H1 (cell line): Measurements from ENCODE around the gene RENBP. TPM values are rescaled to one million over a fixed set of nuclear protein-coding genes. Genes with fewer than 3 reads are reported as not detected.
A peak's percentile ranks its signal among the peaks of the same experiment; 100 is the strongest.

ENCODE experiments used
- BACH1 ChIP-seq: IDR thresholded peaks from 2 replicates; pipeline ENCODE4 v1.6.1; 2012; ENCODE audit warnings: low read length, improper control_type of control experiment
- CHD7 ChIP-seq: fragments of 300-600 bp; sonication (generic); IDR thresholded peaks from 2 replicates; pipeline ENCODE4 v1.7.1; 2012; ENCODE audit warnings: low read length, moderate library complexity, mild to moderate bottlenecking, inconsistent platforms; ENCODE audit not compliant: insufficient replicate concordance
- E2F6 ChIP-seq: IDR thresholded peaks from 2 replicates; pipeline ENCODE4 v1.6.1; 2012; ENCODE audit warnings: inconsistent platforms
- POLR2AphosphoS5 ChIP-seq: IDR thresholded peaks from 2 replicates; pipeline ENCODE4 v1.6.1; 2011; ENCODE audit warnings: low read depth, low read length
- SIX5 ChIP-seq: IDR thresholded peaks from 2 replicates; pipeline ENCODE4 v1.6.1; 2011; ENCODE audit warnings: mild to moderate bottlenecking, low read depth, low read length
- ZNF274 ChIP-seq: IDR thresholded peaks from 2 replicates; pipeline ENCODE4 v1.7.0; 2012; ENCODE audit warnings: low read length, borderline replicate concordance; ENCODE audit errors: extremely low read depth
- polyA plus RNA-seq, 7 experiments: library from polyadenylated mRNA; depleted of rRNA in 3 of 7; stranded (reverse) in 5 of 7; unstranded in 2 of 7; fragments of >200 nt in 5 of 7; fragments of 200-250 nt in 2 of 7; gene quantifications; 1 replicate in 5 of 7; 2 replicates in 1 of 7; 4 replicates in 1 of 7; pipeline versions ENCODE4 v1.2.1 to v1.2.3, GENCODE V29; 2011 to 2013; ENCODE audit warnings: missing spikeins in 2 of 7, mixed read lengths in 2 of 7
- total RNA-seq: library from RNA; stranded (reverse); fragmentation: NEBNext Ultra II Directional; extraction: Animal tissue kit (Norgen Biotek cat#: 25700); gene quantifications from 2 replicates; pipeline ENCODE4 v1.2.1, GENCODE V29; 2021

Gene RENBP
- total and polyA plus RNA-seq, 2 of the 8 experiments (the other 6 are each of a cell fraction or from before 2014, with no cell fraction given): 12.4 to 21.8 TPM

DNA sequence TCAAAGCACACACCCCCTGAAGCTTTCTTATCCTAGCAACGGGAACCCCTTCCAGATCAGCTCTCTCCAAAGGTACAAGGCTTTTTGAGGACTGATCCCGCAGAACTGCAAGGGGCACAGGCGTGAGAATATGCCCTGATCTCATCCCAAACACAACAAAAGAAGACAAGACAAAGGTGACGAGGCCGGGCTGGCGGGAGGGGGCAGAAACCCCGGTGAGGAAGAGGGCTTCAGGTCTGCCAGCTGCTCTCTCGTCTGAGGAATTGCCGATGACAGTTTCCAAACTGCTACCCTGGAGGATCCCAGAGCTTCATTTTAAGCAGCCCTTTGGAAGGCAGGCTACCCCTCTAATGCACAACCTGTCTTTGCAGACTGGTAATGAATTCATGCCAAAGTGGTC, 23.8 kb upstream of the RENBP start (continued):
- TF ChIP-seq CHD7: no peak
- no peak for TF ChIP-seq ZNF274
- no peak for TF ChIP-seq E2F6
- no peak for TF ChIP-seq SIX5
- TF ChIP-seq POLR2AphosphoS5: 0 out of 2 replicates have a peak, but pooled peaks have one; percentile 19
- no peak for TF ChIP-seq BACH1
